Mucosa of descending colon (tissue), 3 donors: ENCODE data around the gene ITPRIPL2. TPM values are rescaled to one million over a fixed set of nuclear protein-coding genes. Genes with fewer than 3 reads are reported as not detected.

ENCODE experiments used
- ATAC-seq: fragments of 200-7000 bp; cut with Tn5 transposase; one replicate; pipeline ENCODE4 v1.9.1; 2020; ENCODE audit warnings: mild to moderate bottlenecking, moderate library complexity
- DNase-seq, 3 donors: peaks; one replicate each; pipeline ENCODE4 v3.0.0-alpha.2; 2020
- H3K36me3 ChIP-seq: fragments of 200-600 bp; one replicate; pipeline ENCODE4 v1.8.0; 2021; ENCODE audit warnings: low read depth, mild to moderate bottlenecking
- H3K4me1 ChIP-seq: fragments of 200-600 bp; one replicate; pipeline ENCODE4 v1.8.0; 2021; ENCODE audit warnings: low read depth, mild to moderate bottlenecking
- H3K4me3 ChIP-seq: fragments of 200-600 bp; one replicate; pipeline ENCODE4 v1.8.0; 2021; ENCODE audit warnings: mild to moderate bottlenecking
- H3K9me3 ChIP-seq: fragments of 200-600 bp; one replicate; pipeline ENCODE4 v1.8.0; 2021; ENCODE audit warnings: mild to moderate bottlenecking
- CTCF ChIP-seq: fragments of 200-600 bp; IDR thresholded peaks from one replicate; pipeline ENCODE4 v1.8.0; 2022; ENCODE audit warnings: antibody characterized with exemption, mild to moderate bottlenecking
- intact Hi-C, 2 donors: fragments of 100-400 bp; cut with DNase I in 1 of 2; cut with micrococcal nuclease in 1 of 2; formaldehyde crosslinking; loops; one replicate each; pipeline versions ENCODE4 v1.11.0 to v1.11.1; 2022; cut with DNase I, micrococcal nuclease
- total RNA-seq, 3 donors: library from RNA; stranded (reverse); fragmentation: NEBNext Ultra II Directional in 2 of 3; extraction: Animal tissue kit (Norgen Biotek cat#: 25700) in 2 of 3; gene quantifications; one replicate each; pipeline versions ENCODE4 v1.2.1 to v1.2.4, GENCODE V29; 2021 to 2023
- donor health status: DM: no; HTN: no; CAD: no; lungs with moderate emphysema.
- donor health status: DM: no; HTN: no; CAD: no.
- donor health status: DM: no; HTN: yes; CAD: no.

Gene ITPRIPL2
- total RNA-seq, 3 donors from 2014 or later, result 36.3 to 49.9 (median 36.5) TPM

- no peak for ATAC-seq
Observed at GRCh38 chr16:19088341-19088916, 25.3 kb upstream of the ITPRIPL2 start.

GRCh38 chr16:19089410-19089955 is 24.3 kb upstream of the ITPRIPL2 start:
- no peaks in the 10 kb centered on the region for H3K9me3 ChIP-seq
- H3K4me3 ChIP-seq, result no peak overlapping the region
- H3K4me1 ChIP-seq, result peaks cover 7% of the 10 kb centered on the region
- intact Hi-C loops, result loop anchor here (5.0 kb wide), 3 partner anchors 78 to 413 kb away; partner anchors contain the start of gene SYT17 (in 1 of the 2)
- no peak for DNase-seq
- ATAC-seq, result no peak
- H3K36me3 ChIP-seq, result no peaks in the 10 kb centered on the region
- TF ChIP-seq CTCF, result no peak

More at GRCh38 chr16:19088341-19088916, 25.3 kb upstream of the ITPRIPL2 start:
- Histone ChIP-seq H3K4me3 (no peak overlapping the region), H3K4me1 (peaks cover 7% of the 10 kb centered on the region), H3K36me3 (no peaks in the 10 kb centered on the region), H3K9me3 (no peaks in the 10 kb centered on the region)
- TF ChIP-seq CTCF, result no peak
- no peak for DNase-seq
- intact Hi-C loops, result loop anchor here (5.0 kb wide), 3 partner anchors 79 to 414 kb away; partner anchors contain the start of gene SYT17 (in 1 of the 2)

GRCh38 chr16:19090916-19091315 is 22.8 kb upstream of the ITPRIPL2 start:
- Histone ChIP-seq H3K4me3 (no peak overlapping the region), H3K36me3 (no peaks in the 10 kb centered on the region), H3K4me1 (peaks cover 10% of the 10 kb centered on the region), H3K9me3 (no peaks in the 10 kb centered on the region)
- DNase-seq (no peak), ATAC-seq (no peak)
- intact Hi-C loops, result no loop called here
- no peak for TF ChIP-seq CTCF

GRCh38 chr16:19092653-19093410 is 20.9 kb upstream of the ITPRIPL2 start:
- DNase-seq, result no peak
- intact Hi-C loops, result no loop called here
- no peak for ATAC-seq
- H3K4me1 ChIP-seq, result peaks cover 2% of the 10 kb centered on the region
- no peaks in the 10 kb centered on the region for H3K9me3 ChIP-seq
- no peak overlapping the region for H3K4me3 ChIP-seq
- no peak for TF ChIP-seq CTCF
- no peaks in the 10 kb centered on the region for H3K36me3 ChIP-seq

- no peaks in the 10 kb centered on the region for H3K9me3 ChIP-seq
- ATAC-seq (no peak), DNase-seq (no peak)
- H3K4me1 ChIP-seq, result peaks cover 2% of the 10 kb centered on the region
- intact Hi-C loops, result no loop called here
- TF ChIP-seq CTCF, result no peak
- no peaks in the 10 kb centered on the region for H3K36me3 ChIP-seq
- H3K4me3 ChIP-seq, result no peak overlapping the region
Observed at GRCh38 chr16:19093631-19094541, 19.9 kb upstream of the ITPRIPL2 start.
